PC-9 (cell line): Measurements from ENCODE around the gene CTNNB1.

ENCODE experiments used
- CTCF ChIP-seq: fragments of 200-600 bp; sonication (generic); conservative IDR thresholded peaks from 2 replicates; pipeline ENCODE4 v1.6.1; 2017; ENCODE audit warnings: mixed run types, antibody characterized with exemption, mild to moderate bottlenecking, moderate library complexity
- EZH2 ChIP-seq: fragments of 200-600 bp; sonication (generic); IDR thresholded peaks from 2 replicates; pipeline ENCODE4 v1.8.0; 2017; ENCODE audit warnings: antibody characterized with exemption, low read depth

- TF ChIP-seq CTCF (no peak), EZH2 (no peak)
Observed at GRCh38 chr3:41204369-41204768, 5.1 kb downstream of the CTNNB1 start.
